GM23248 (cell line): Measurements from ENCODE around the gene WBP1. TPM values are rescaled to one million over a fixed set of nuclear protein-coding genes. Genes with fewer than 3 reads are reported as not detected.

Experiments
- DNase-seq: peaks from one replicate; pipeline ENCODE4 v3.0.0-alpha.2; 2015
- H2AFZ ChIP-seq: fragments of 200-600 bp; sonication (generic); 2 replicates; pipeline ENCODE4 v1.6.1; 2016; ENCODE audit warnings: antibody characterized with exemption
- H3F3A ChIP-seq: fragments of 200-600 bp; sonication (generic); 2 replicates; pipeline ENCODE4 v1.6.1; 2016; ENCODE audit warnings: mild to moderate bottlenecking, antibody characterized with exemption, mixed run types; ENCODE audit not compliant: insufficient read depth
- H3K27ac ChIP-seq: fragments of 200-600 bp; sonication (generic); 2 replicates; pipeline ENCODE4 v1.5.1; 2016; ENCODE audit warnings: mild to moderate bottlenecking
- H3K27me3 ChIP-seq: fragments of 200-600 bp; sonication (generic); replicated peaks from 2 replicates; pipeline ENCODE4 v1.6.1; 2016; ENCODE audit warnings: mild to moderate bottlenecking; ENCODE audit not compliant: insufficient read depth
- H3K36me3 ChIP-seq: fragments of 200-600 bp; sonication (generic); 2 replicates; pipeline ENCODE4 v1.6.1; 2016; ENCODE audit warnings: low read depth, mild to moderate bottlenecking
- H3K4me1 ChIP-seq: fragments of 200-600 bp; sonication (generic); 2 replicates; pipeline ENCODE4 v1.6.1; 2016; ENCODE audit warnings: mild to moderate bottlenecking; ENCODE audit not compliant: insufficient read depth
- H3K4me2 ChIP-seq: fragments of 200-600 bp; sonication (generic); one replicate; pipeline ENCODE4 v1.6.1; 2016; ENCODE audit warnings: mild to moderate bottlenecking; ENCODE audit not compliant: unreplicated experiment
- H3K4me3 ChIP-seq: fragments of 200-600 bp; sonication (generic); 2 replicates; pipeline ENCODE4 v1.5.1; 2016; ENCODE audit warnings: mild to moderate bottlenecking
- H3K79me2 ChIP-seq: fragments of 200-600 bp; sonication (generic); 2 replicates; pipeline ENCODE4 v1.6.1; 2016; ENCODE audit warnings: mild to moderate bottlenecking; ENCODE audit not compliant: insufficient read depth
- H3K9ac ChIP-seq: fragments of 200-600 bp; sonication (generic); 2 replicates; pipeline ENCODE4 v1.6.1; 2016; ENCODE audit warnings: mild to moderate bottlenecking
- H3K9me2 ChIP-seq: fragments of 200-600 bp; sonication (generic); 2 replicates; pipeline ENCODE4 v1.6.1; 2016; ENCODE audit warnings: mixed run types, mild to moderate bottlenecking, moderate library complexity; ENCODE audit not compliant: insufficient read depth
- H3K9me3 ChIP-seq: fragments of 200-600 bp; sonication (generic); one replicate; pipeline ENCODE4 v1.6.1; 2017; ENCODE audit warnings: low read depth
- H4K20me1 ChIP-seq: fragments of 200-600 bp; sonication (generic); 2 replicates; pipeline ENCODE4 v1.6.0; 2016; ENCODE audit not compliant: insufficient read depth
- EZH2 ChIP-seq: fragments of 200-600 bp; sonication (generic); IDR thresholded peaks from 2 replicates; pipeline ENCODE4 v1.6.1; 2018; ENCODE audit warnings: antibody characterized with exemption, mild to moderate bottlenecking; ENCODE audit not compliant: insufficient read depth, poor library complexity, severe bottlenecking
- EZH2phosphoT487 ChIP-seq: fragments of 200-600 bp; sonication (generic); IDR thresholded peaks from 2 replicates; pipeline ENCODE4 v1.6.1; 2018; ENCODE audit warnings: antibody characterized with exemption, moderate library complexity, mild to moderate bottlenecking, low read depth; ENCODE audit not compliant: insufficient read depth
- WGBS, 2 experiments: methylation state at CpG; one replicate each; pipeline ENCODE4 v1.1.6; 2015 to 2017; ENCODE audit warnings: low lambda C conversion rate in 2 of 2, low coverage in 1 of 2; ENCODE audit errors: missing lambda C conversion rate in 2 of 2; 5-methylcytosine and 5-hydroxymethylcytosine counted together
- in situ Hi-C: fragments of 300-500 bp; cut with MboI; formaldehyde crosslinking; loops from 2 replicates; pipeline ENCODE4 v1.15.0; 2020
- polyA plus RNA-seq: library from polyadenylated mRNA; unstranded; fragments of >200 nt; fragmentation: Nextera tagmentation; extraction: Ambion mirVana; gene quantifications from 2 replicates; pipeline ENCODE4 v1.2.1, GENCODE V29; 2016
- total RNA-seq: library from RNA; depleted of rRNA; stranded (reverse); fragments of >200 nt; shearing (Covaris generic); gene quantifications from 2 replicates; pipeline ENCODE4 v1.2.3, GENCODE V29; 2014; rRNA removed

Gene WBP1
- total RNA-seq (37.9 and 58.7 TPM in 2 replicates), polyA plus RNA-seq (42.4 and 47.1 TPM in 2 replicates)

GRCh38 chr2:74458132-74458937, at the start of gene WBP1:
Gene WBP1 (plus strand): TSS chr2:74458438. CDS start chr2:74458603, 165 bp downstream.
- Histone ChIP-seq H3K4me2 (peak within 1 kb of the TSS; percentile 95), H3K9me2 (no peaks in the 10 kb centered on the region), H3F3A (peaks cover 7% of the 10 kb centered on the region), H2AFZ (peak within 1 kb of the TSS; percentile 91), H4K20me1 (no peaks in the 10 kb centered on the region), H3K4me3 (peak within 1 kb of the TSS; percentile 87), H3K9me3 (no peaks in the 10 kb centered on the region), H3K27me3 (no peaks in the 10 kb centered on the region), H3K4me1 (peaks cover 9% of the 10 kb centered on the region), H3K9ac (peak within 1 kb of the TSS; percentile 84), H3K27ac (peak within 1 kb of the TSS; percentile 73), H3K36me3 (no peaks in the 10 kb centered on the region; the same call in 1 of the 2 replicates), H3K79me2 (peaks cover 40% of the 10 kb centered on the region)
- 0 to 1% methylated on average over 36 to 38 of the region's 38 CpGs for WGBS, 2 experiments
- no peak for TF ChIP-seq EZH2phosphoT487
- no peak for TF ChIP-seq EZH2
- peak; percentile 99 for DNase-seq
- in situ Hi-C loops, result no loop called here

GRCh38 chr2:74413001-74413698, 45.1 kb upstream of the WBP1 start:
- Histone ChIP-seq H3K79me2 (no peaks in the 10 kb centered on the region), H3F3A (no peaks in the 10 kb centered on the region), H3K9me2 (no peaks in the 10 kb centered on the region), H3K9me3 (no peaks in the 10 kb centered on the region), H4K20me1 (no peaks in the 10 kb centered on the region), H3K36me3 (no peaks in the 10 kb centered on the region), H3K27ac (no peak overlapping the region), H3K9ac (no peak overlapping the region), H3K4me3 (no peak overlapping the region), H2AFZ (no peak overlapping the region), H3K4me1 (peaks cover 7% of the 10 kb centered on the region; the same call in 1 of the 2 replicates), H3K4me2 (no peak overlapping the region), H3K27me3 (no peaks in the 10 kb centered on the region)
- no peak for DNase-seq
- in situ Hi-C loops, result no loop called here
- TF ChIP-seq EZH2, result no peak
- TF ChIP-seq EZH2phosphoT487, result no peak
- 78 to 80% methylated on average over 8 of the region's 8 CpGs for WGBS, 2 experiments

- H3K27ac ChIP-seq, result no peak overlapping the region
- H3K4me1 ChIP-seq, result peaks cover 7% of the 10 kb centered on the region; the same call in 1 of the 2 replicates
- no peaks in the 10 kb centered on the region for H3K9me3 ChIP-seq
- in situ Hi-C loops, result no loop called here
- WGBS, 2 experiments, result 25 to 28% methylated on average over 18 to 19 of the region's 19 CpGs
- H4K20me1 ChIP-seq, result no peaks in the 10 kb centered on the region
- no peaks in the 10 kb centered on the region for H3K27me3 ChIP-seq
- H3K79me2 ChIP-seq, result no peaks in the 10 kb centered on the region
- peak overlapping the region; percentile 80 for H3K4me2 ChIP-seq
- H3F3A ChIP-seq, result no peaks in the 10 kb centered on the region
- no peaks in the 10 kb centered on the region for H3K36me3 ChIP-seq
- H3K9ac ChIP-seq, result peak overlapping the region; percentile 82
- H3K9me2 ChIP-seq, result no peaks in the 10 kb centered on the region
- TF ChIP-seq EZH2, result no peak
- TF ChIP-seq EZH2phosphoT487, result no peak
- DNase-seq, result no peak
- H2AFZ ChIP-seq, result peak overlapping the region; percentile 96
- peak overlapping the region; percentile 71 for H3K4me3 ChIP-seq
Measured at GRCh38 chr2:74414441-74414840, 43.8 kb upstream of the WBP1 start.
